ENCODE results near the gene ARHGAP44.

The ARHGAP44 gene

DNA sequence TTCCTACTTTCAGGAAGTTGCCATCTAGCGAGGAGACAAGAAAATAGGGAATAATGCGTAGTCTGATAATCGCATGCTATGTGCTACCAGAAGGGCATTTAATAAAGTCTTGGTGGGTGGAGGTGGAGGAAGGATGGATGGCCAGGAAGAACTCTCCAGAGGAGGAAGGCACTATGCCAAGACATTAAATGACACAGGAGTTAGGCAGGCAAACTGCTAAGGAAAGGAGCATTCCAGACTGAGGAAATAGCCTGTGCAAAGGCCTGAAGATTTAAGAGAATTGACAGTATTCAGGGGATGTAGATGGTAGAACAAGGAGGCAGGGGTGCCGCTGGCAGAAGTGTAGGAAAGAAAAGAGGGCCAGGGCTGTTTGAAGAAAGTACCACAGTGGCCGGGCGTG lies 19.3 kb upstream of the ARHGAP44 start:
- Histone ChIP-seq H3K79me2 (ENCODE audit: control insufficient read depth, insufficient read depth, low read length, unreplicated experiment) (no peaks in the 10 kb centered on the region), H3K4me1 (ENCODE audit: control insufficient read depth, insufficient read depth, low read length, unreplicated experiment) (no peaks in the 10 kb centered on the region), H3K27me3 (ENCODE audit: insufficient read depth, low read length) (peaks cover 16% of the 10 kb centered on the region), H3K4me3 (ENCODE audit: low read depth, low read length) (no peak overlapping the region), H3K36me3 (ENCODE audit: insufficient read depth, low read length) (no peaks in the 10 kb centered on the region), H2AFZ (ENCODE audit: low read length, unreplicated experiment) (no peak overlapping the region), H3K27ac (ENCODE audit: low read depth, low read length) (no peak overlapping the region)

DNA sequence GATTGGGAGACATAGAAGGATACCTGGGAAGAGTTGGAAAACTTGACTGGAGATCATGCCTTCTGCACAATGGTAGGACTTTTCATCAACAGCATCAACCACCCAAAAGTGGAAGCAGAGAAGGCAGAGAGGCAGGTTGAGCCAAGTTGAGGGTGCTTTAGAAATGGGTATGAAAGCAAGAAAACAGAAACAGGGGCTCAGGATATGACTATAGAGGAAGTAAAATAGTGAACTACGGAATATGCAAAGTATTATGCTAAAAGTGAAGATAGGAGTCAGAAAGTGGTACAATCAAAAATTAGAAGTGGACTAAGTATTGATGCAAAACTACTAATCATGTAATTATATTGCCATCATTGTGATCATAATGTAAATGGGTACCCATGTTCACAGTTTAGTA lies 16.1 kb upstream of the ARHGAP44 start:
- H3K27me3 ChIP-seq (ENCODE audit: insufficient read depth, low read length), result peaks cover 26% of the 10 kb centered on the region
- H3K4me3 ChIP-seq (ENCODE audit: low read depth, low read length), result no peak overlapping the region
- no peaks in the 10 kb centered on the region for H3K36me3 ChIP-seq (ENCODE audit: insufficient read depth, low read length)
- no peak overlapping the region for H3K27ac ChIP-seq (ENCODE audit: low read depth, low read length)
- H3K79me2 ChIP-seq (ENCODE audit: control insufficient read depth, insufficient read depth, low read length, unreplicated experiment), result no peaks in the 10 kb centered on the region
- H2AFZ ChIP-seq (ENCODE audit: low read length, unreplicated experiment), result no peak overlapping the region
- no peaks in the 10 kb centered on the region for H3K4me1 ChIP-seq (ENCODE audit: control insufficient read depth, insufficient read depth, low read length, unreplicated experiment)

DNA sequence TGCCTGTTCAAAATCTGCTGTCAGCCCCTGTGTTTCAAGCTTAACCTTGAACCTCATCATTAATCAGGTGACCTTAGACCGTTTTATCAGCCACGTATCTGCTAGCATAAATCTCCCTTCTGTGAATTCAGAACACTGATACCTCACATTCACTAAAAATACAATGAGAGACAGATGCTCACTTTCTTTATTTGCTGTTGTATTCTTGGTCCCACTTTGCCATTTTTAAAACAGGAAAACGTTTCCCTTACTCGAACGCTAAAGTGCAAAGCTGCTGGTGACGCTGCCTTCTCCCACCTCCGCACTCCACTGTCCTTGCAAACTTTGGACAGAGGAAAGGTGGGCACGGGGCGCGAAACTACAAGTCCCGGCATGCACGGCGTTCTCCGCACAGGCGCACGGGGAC lies 220 bp upstream of the ARHGAP44 start:
- Histone ChIP-seq H3K27me3 (ENCODE audit: insufficient read depth, low read length) (peaks cover 60% of the 10 kb centered on the region), H3K4me3 (ENCODE audit: low read depth, low read length) (peak overlapping the region; percentile 84), H3K27ac (ENCODE audit: low read depth, low read length) (no peak overlapping the region), H3K36me3 (ENCODE audit: insufficient read depth, low read length) (no peaks in the 10 kb centered on the region), H2AFZ (ENCODE audit: low read length, unreplicated experiment) (peak overlapping the region; percentile 86), H3K4me1 (ENCODE audit: control insufficient read depth, insufficient read depth, low read length, unreplicated experiment) (no peaks in the 10 kb centered on the region), H3K79me2 (ENCODE audit: control insufficient read depth, insufficient read depth, low read length, unreplicated experiment) (no peaks in the 10 kb centered on the region)

DNA sequence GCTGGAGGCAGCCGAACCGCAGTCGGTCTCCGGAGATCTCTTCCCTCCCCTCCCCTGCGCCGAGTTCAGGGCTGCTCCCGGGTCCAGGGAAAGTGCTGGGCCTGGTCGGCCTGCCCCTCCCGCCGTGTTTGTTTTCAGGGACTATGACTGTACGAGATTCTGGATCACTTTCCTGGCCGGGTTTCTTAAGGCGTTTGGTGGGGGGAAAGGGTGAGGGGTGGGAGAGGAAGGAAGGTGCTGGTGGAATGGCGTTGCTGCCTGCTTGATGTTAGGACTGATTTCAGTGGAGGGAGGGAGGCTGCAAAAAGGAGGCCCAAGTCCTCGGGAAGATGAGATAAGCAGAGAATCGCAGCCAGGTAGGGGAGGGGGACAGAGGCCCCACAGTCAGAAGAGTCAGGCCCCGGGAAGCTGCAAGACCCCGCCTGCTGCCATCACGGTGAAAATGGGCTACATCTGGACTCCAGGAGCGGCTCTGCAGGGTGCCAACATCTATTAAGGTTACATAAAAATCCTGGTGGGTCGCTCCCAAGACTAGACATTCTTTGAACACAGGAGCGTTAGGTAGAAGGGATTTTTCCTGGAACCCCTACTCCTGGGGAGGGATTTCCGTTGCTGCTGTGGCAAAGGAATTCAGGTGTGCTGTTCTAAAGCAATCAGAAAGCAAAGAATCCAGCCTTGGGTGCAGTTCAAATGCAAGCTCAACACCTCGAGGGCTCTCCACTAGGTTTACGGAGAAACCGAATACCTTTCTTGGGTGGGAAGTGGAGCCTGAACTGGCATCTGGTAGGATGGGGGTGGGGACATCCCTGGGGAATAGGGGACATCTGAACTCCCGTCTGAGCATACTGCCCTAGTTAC lies 1.2 kb downstream of the ARHGAP44 start:
- H2AFZ ChIP-seq (ENCODE audit: low read length, unreplicated experiment), result peak overlapping the region; percentile 86

DNA sequence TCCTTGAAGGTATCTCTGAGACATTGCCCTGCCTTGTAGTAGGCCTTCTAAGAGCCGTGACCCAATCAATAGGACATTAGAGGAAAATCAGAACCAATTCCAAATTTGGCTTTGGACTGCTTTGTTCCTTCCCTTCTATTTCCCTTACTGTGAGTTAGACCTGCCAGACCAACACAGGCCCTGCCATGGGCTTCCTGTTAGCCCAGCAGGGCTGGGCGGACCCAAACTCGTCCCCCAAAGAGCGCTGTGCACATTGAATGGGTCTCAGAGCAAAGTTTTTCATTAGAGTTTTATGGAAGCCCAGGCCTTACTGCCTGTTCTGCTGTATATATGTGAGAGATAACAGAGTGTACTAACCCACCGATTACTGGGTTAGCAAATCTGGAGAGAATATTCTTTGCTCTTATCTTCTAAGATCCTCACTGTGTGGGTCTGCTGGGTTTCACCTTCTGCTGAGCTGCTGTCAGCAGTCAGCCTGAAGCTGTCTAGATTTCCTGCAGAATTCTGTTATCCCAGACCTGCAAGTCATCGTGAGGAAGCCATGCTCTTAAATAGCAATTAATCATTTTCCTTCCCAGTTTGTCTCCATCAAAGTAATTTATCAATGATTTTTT lies 5.7 kb downstream of the ARHGAP44 start:
- Histone ChIP-seq H3K79me2 (ENCODE audit: control insufficient read depth, insufficient read depth, low read length, unreplicated experiment) (no peaks in the 10 kb centered on the region), H2AFZ (ENCODE audit: low read length, unreplicated experiment) (no peak overlapping the region)

More for the DNA sequence above, 1.2 kb downstream of the ARHGAP44 start:
- Histone ChIP-seq H3K36me3 (ENCODE audit: insufficient read depth, low read length) (no peaks in the 10 kb centered on the region), H3K4me1 (ENCODE audit: control insufficient read depth, insufficient read depth, low read length, unreplicated experiment) (no peaks in the 10 kb centered on the region), H3K27me3 (ENCODE audit: insufficient read depth, low read length) (peaks cover 58% of the 10 kb centered on the region), H3K4me3 (ENCODE audit: low read depth, low read length) (peak overlapping the region; percentile 84), H3K79me2 (ENCODE audit: control insufficient read depth, insufficient read depth, low read length, unreplicated experiment) (no peaks in the 10 kb centered on the region), H3K27ac (ENCODE audit: low read depth, low read length) (no peak overlapping the region)

DNA sequence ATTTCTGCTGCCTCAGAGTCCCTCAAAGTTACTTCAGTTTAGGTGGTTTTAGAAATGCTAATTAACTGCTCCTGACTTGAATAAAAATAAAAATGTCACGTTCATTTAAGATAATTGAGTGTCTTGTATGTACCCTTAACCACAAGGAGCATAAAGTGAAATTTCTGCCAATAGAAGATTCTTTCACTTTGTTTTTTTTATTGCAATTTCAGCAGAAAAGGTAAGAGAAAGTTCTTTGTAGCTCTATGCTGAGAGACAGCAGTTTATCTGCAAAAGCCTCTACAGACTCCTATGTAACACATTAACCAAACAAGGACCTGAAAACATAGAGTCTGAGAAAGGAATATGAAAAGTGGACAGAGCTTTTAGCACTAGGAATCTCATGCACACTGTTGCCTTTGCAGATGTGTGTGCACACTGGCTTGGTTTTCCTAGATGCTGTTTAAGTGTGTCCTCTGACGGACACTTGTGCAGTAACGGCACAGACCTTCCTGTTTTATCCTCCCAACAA lies 11.6 kb downstream of the ARHGAP44 start:
- no peaks in the 10 kb centered on the region for H3K4me1 ChIP-seq (ENCODE audit: control insufficient read depth, insufficient read depth, low read length, unreplicated experiment)
- H2AFZ ChIP-seq (ENCODE audit: low read length, unreplicated experiment), result no peak overlapping the region
- H3K4me3 ChIP-seq (ENCODE audit: low read depth, low read length), result no peak overlapping the region
- H3K27ac ChIP-seq (ENCODE audit: low read depth, low read length), result no peak overlapping the region
- no peaks in the 10 kb centered on the region for H3K36me3 ChIP-seq (ENCODE audit: insufficient read depth, low read length)
- no peaks in the 10 kb centered on the region for H3K27me3 ChIP-seq (ENCODE audit: insufficient read depth, low read length)
- H3K79me2 ChIP-seq (ENCODE audit: control insufficient read depth, insufficient read depth, low read length, unreplicated experiment), result no peaks in the 10 kb centered on the region

More for the DNA sequence above, 5.7 kb downstream of the ARHGAP44 start:
- peaks cover 27% of the 10 kb centered on the region; the same call in 1 of the 2 replicates for H3K27me3 ChIP-seq (ENCODE audit: insufficient read depth, low read length)
- H3K4me1 ChIP-seq (ENCODE audit: control insufficient read depth, insufficient read depth, low read length, unreplicated experiment), result no peaks in the 10 kb centered on the region
- H3K4me3 ChIP-seq (ENCODE audit: low read depth, low read length), result no peak overlapping the region
- H3K36me3 ChIP-seq (ENCODE audit: insufficient read depth, low read length), result no peaks in the 10 kb centered on the region
- no peak overlapping the region for H3K27ac ChIP-seq (ENCODE audit: low read depth, low read length)

DNA sequence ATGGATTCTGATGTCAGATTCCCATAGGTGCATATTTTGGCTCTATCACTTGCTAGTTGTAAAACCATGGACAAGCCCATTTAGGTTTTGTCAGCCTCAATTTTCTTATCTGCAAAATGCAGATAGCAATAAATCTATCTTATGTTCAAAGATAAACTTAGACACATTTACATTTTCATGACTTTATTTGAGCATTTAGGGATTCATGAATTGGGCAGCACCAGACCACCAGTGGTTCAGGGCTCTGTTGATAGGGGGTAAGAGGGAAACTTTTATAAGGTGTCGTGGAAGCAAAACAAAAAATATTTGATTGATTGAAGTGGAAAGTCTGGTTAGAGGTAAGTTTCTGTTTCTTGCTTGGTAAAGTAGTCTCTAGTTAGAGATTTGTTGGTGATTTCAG lies 17.3 kb downstream of the ARHGAP44 start:
- no peaks in the 10 kb centered on the region for H3K4me1 ChIP-seq (ENCODE audit: control insufficient read depth, insufficient read depth, low read length, unreplicated experiment)
- H3K27me3 ChIP-seq (ENCODE audit: insufficient read depth, low read length), result no peaks in the 10 kb centered on the region
- H2AFZ ChIP-seq (ENCODE audit: low read length, unreplicated experiment), result no peak overlapping the region
- H3K36me3 ChIP-seq (ENCODE audit: insufficient read depth, low read length), result no peaks in the 10 kb centered on the region
- no peaks in the 10 kb centered on the region for H3K79me2 ChIP-seq (ENCODE audit: control insufficient read depth, insufficient read depth, low read length, unreplicated experiment)
- no peak overlapping the region for H3K27ac ChIP-seq (ENCODE audit: low read depth, low read length)
- H3K4me3 ChIP-seq (ENCODE audit: low read depth, low read length), result no peak overlapping the region

DNA sequence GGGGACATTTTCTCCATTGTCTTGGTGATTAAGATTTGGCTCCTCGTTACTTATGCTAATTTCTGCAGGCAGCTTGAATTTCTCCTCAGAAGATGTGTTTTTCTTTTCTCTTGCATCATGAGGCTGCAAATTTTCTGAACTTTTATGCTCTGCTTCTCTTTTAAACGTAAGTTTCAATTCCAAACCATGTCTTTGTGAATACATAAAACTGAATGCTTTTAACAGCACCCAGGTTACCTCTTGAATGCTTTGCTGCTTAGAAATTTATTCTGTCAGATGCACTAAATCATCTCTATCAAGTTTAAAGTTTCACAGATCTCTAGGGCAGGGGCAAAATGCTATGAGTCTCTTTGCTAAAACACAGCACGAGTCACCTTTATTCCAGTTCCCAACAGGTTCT lies 19.4 kb downstream of the ARHGAP44 start:
- Histone ChIP-seq H3K27ac (ENCODE audit: low read depth, low read length) (no peak overlapping the region), H3K79me2 (ENCODE audit: control insufficient read depth, insufficient read depth, low read length, unreplicated experiment) (no peaks in the 10 kb centered on the region), H3K4me1 (ENCODE audit: control insufficient read depth, insufficient read depth, low read length, unreplicated experiment) (no peaks in the 10 kb centered on the region), H3K4me3 (ENCODE audit: low read depth, low read length) (no peak overlapping the region), H3K36me3 (ENCODE audit: insufficient read depth, low read length) (no peaks in the 10 kb centered on the region), H3K27me3 (ENCODE audit: insufficient read depth, low read length) (no peaks in the 10 kb centered on the region), H2AFZ (ENCODE audit: low read length, unreplicated experiment) (no peak overlapping the region)

DNA sequence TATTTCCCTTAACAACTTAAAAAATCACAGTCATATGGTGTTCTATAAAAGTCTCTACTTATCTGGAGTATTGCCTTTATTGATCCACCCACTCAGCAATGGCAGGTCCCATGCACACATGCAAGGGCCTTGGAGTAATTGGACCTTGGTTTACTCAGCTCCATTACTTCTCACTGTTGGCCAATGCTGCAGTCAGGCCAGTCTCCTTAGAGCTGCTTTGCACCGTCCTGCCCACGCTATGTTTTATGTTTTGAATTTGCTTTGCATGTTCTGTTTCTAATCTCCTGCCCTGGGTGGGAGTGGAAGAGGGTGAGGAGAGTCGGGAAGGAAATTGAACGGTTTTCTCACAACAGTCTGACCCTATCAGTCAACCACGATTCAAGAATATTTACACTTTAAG lies 23.6 kb downstream of the ARHGAP44 start:
- Histone ChIP-seq H2AFZ (ENCODE audit: low read length, unreplicated experiment) (no peak overlapping the region), H3K36me3 (ENCODE audit: insufficient read depth, low read length) (no peaks in the 10 kb centered on the region), H3K27ac (ENCODE audit: low read depth, low read length) (no peak overlapping the region), H3K27me3 (ENCODE audit: insufficient read depth, low read length) (no peaks in the 10 kb centered on the region), H3K4me3 (ENCODE audit: low read depth, low read length) (no peak overlapping the region), H3K79me2 (ENCODE audit: control insufficient read depth, insufficient read depth, low read length, unreplicated experiment) (no peaks in the 10 kb centered on the region), H3K4me1 (ENCODE audit: control insufficient read depth, insufficient read depth, low read length, unreplicated experiment) (no peaks in the 10 kb centered on the region)

DNA sequence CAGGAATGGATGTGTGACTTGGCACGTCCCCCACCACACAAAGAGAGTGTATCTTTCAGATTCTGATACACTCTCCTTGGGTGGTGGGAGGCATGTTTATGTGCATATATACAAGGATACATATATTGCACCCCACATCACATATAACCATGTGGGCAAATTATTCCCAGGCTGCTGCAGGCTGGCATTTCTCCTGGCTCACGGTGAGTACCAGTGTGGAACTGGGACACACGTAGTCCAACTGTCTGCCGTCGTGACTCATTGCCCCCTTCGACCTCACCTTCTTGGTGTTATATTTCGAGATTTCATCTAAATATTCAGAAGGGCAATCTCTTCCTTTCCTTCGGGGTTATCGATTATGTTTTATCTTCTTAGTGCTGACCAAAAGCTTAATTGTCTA lies 24.4 kb downstream of the ARHGAP44 start:
- Histone ChIP-seq H3K36me3 (ENCODE audit: insufficient read depth, low read length) (no peaks in the 10 kb centered on the region), H3K27ac (ENCODE audit: low read depth, low read length) (no peak overlapping the region), H3K79me2 (ENCODE audit: control insufficient read depth, insufficient read depth, low read length, unreplicated experiment) (no peaks in the 10 kb centered on the region), H2AFZ (ENCODE audit: low read length, unreplicated experiment) (no peak overlapping the region), H3K4me1 (ENCODE audit: control insufficient read depth, insufficient read depth, low read length, unreplicated experiment) (no peaks in the 10 kb centered on the region), H3K27me3 (ENCODE audit: insufficient read depth, low read length) (no peaks in the 10 kb centered on the region), H3K4me3 (ENCODE audit: low read depth, low read length) (no peak overlapping the region)

DNA sequence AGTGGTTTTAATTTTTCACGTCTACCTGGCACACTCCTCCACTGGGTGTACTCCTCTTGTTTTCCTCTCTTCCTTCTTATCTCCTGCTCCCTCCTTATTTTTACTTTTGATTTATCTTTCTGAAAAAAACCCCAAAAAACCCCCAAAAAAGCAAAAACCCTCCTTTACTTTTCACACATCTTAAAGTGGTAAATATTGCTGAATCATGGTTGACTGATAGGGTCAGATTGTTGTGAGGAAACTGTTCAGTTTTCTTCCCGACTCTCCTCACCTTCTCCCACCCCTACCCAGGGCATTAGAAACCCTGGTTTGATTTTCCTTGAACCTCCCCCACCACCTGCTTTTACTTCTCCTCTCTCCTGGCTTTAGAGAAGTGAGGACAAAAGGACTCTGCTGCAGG lies 25.4 kb downstream of the ARHGAP44 start:
- Histone ChIP-seq H3K79me2 (ENCODE audit: control insufficient read depth, insufficient read depth, low read length, unreplicated experiment) (no peaks in the 10 kb centered on the region), H3K36me3 (ENCODE audit: insufficient read depth, low read length) (no peaks in the 10 kb centered on the region), H3K27ac (ENCODE audit: low read depth, low read length) (no peak overlapping the region), H3K4me3 (ENCODE audit: low read depth, low read length) (no peak overlapping the region), H2AFZ (ENCODE audit: low read length, unreplicated experiment) (no peak overlapping the region), H3K4me1 (ENCODE audit: control insufficient read depth, insufficient read depth, low read length, unreplicated experiment) (no peaks in the 10 kb centered on the region), H3K27me3 (ENCODE audit: insufficient read depth, low read length) (no peaks in the 10 kb centered on the region)

Measured in ACC112 (cell line).